HCT116 (cell line): ENCODE measurements around the gene DNAH5. TPM values are rescaled to one million over a fixed set of nuclear protein-coding genes. Genes with fewer than 3 reads are reported as not detected.

Experiments used
- ATAC-seq: fragments of 200-7000 bp; cut with Tn5 transposase; 2 replicates; pipeline ENCODE4 v1.9.1; 2020; ENCODE audit warnings: mild to moderate bottlenecking, moderate library complexity
- BruUV-seq: library from RNA; stranded (reverse); fragments of 400-500 nt; replicated peaks from 2 replicates; lab custom pipeline; 2021; lab: Mats Ljungman, UMichigan
- CTCF ChIA-PET: fragments of 300-600 bp; sonication (Branson Sonifier 250); formaldehyde crosslinking; loops from one replicate; lab custom pipeline; 2021; ENCODE audit warnings: antibody characterized with exemption; lab: Charles Lee
- POLR2A ChIA-PET: fragments of 300-600, 350-600 bp; sonication (Branson Sonifier 250); formaldehyde crosslinking; loops from one replicate; lab custom pipeline; 2021; ENCODE audit warnings: antibody characterized with exemption; lab: Charles Lee
- RAD21 ChIA-PET, 2 experiments: fragments of 300-600 bp; sonication (Branson Sonifier 250); formaldehyde crosslinking; loops; one replicate each; lab custom pipeline; 2023; ENCODE audit warnings: low total read pairs in 2 of 2; ENCODE audit not compliant: uncharacterized antibody in 2 of 2, unreplicated experiment in 2 of 2, low non-redundant PET in 1 of 2; lab: Charles Lee
- DNase-seq: peaks from one replicate; pipeline ENCODE4 v3.0.0-alpha.2; 2010; ENCODE audit warnings: low read depth, low spot score
- H2AFZ ChIP-seq: fragments of 200-600 bp; shearing (Covaris generic), sonication (generic); 2 replicates; pipeline ENCODE4 v1.6.1; 2017; ENCODE audit warnings: low read depth, mixed run types, mixed read lengths, antibody characterized with exemption, low read length; ENCODE audit not compliant: poor library complexity, severe bottlenecking
- H3K27ac ChIP-seq: 2 replicates; pipeline ENCODE4 v1.5.1; 2012; ENCODE audit warnings: low read depth, low read length
- H3K27me3 ChIP-seq: fragments of 200-600 bp; sonication (generic); 2 replicates; pipeline ENCODE4 v1.6.1; 2016; ENCODE audit warnings: mixed run types, low read length, mixed read lengths; ENCODE audit not compliant: insufficient read depth
- H3K36me3 ChIP-seq, 2 experiments: fragments of 200-500 bp in 1 of 2; fragments of 200-600 bp in 1 of 2; sonication (Bioruptor generic) in 1 of 2; sonication (generic) in 1 of 2; 2 replicates each; pipeline versions ENCODE4 v1.5.1 to v1.6.1; 2014 to 2016; ENCODE audit warnings: low read length in 2 of 2, inconsistent platforms in 1 of 2, mixed read lengths in 1 of 2, mixed run types in 1 of 2; ENCODE audit not compliant: insufficient read depth in 2 of 2, control insufficient read depth in 1 of 2
- H3K4me1 ChIP-seq, 2 experiments: fragments of 200-600 bp in 1 of 2; sonication (generic) in 1 of 2; 2 replicates each; pipeline versions ENCODE4 v1.5.1 to v1.6.1; 2012 to 2017; ENCODE audit warnings: low read length in 2 of 2, inconsistent platforms in 1 of 2, mild to moderate bottlenecking in 1 of 2, mixed read lengths in 1 of 2, mixed run types in 1 of 2, moderate library complexity in 1 of 2; ENCODE audit not compliant: insufficient read depth in 2 of 2, control insufficient read depth in 1 of 2
- H3K4me2 ChIP-seq: fragments of 200-600 bp; sonication (generic); 2 replicates; pipeline ENCODE4 v1.6.1; 2017; ENCODE audit warnings: mixed run types, low read length, mixed read lengths
- H3K4me3 ChIP-seq, 2 experiments: fragments of 200-600 bp in 1 of 2; sonication (generic) in 1 of 2; replicated peaks in 1 of 2; 2 replicates each; pipeline ENCODE4 v1.5.1; 2011 to 2016; ENCODE audit warnings: low read length in 2 of 2, control low read depth in 1 of 2, low read depth in 1 of 2, mild to moderate bottlenecking in 1 of 2, mixed read lengths in 1 of 2, mixed run types in 1 of 2
- H3K79me2 ChIP-seq: fragments of 200-600 bp; sonication (generic); 2 replicates; pipeline ENCODE4 v1.6.1; 2017; ENCODE audit warnings: mild to moderate bottlenecking, mixed run types, low read length, moderate library complexity, mixed read lengths; ENCODE audit not compliant: insufficient read depth
- H3K9ac ChIP-seq: fragments of 200-600 bp; sonication (generic); 2 replicates; pipeline ENCODE4 v1.6.1; 2016; ENCODE audit warnings: low read length, mixed read lengths
- H3K9me2 ChIP-seq: fragments of 200-600 bp; sonication (generic), shearing (Covaris generic); 2 replicates; pipeline ENCODE4 v1.6.1; 2017; ENCODE audit warnings: mixed run types, mild to moderate bottlenecking, moderate library complexity; ENCODE audit not compliant: insufficient read depth
- H3K9me3 ChIP-seq, 2 experiments: fragments of 200-500 bp in 1 of 2; fragments of 200-600 bp in 1 of 2; sonication (Bioruptor generic) in 1 of 2; sonication (generic) in 1 of 2; 2 replicates each; pipeline ENCODE4 v1.6.1; 2014 to 2017; ENCODE audit warnings: low read length in 2 of 2, mixed read lengths in 2 of 2, inconsistent platforms in 1 of 2, low read depth in 1 of 2, mild to moderate bottlenecking in 1 of 2, mixed run types in 1 of 2, moderate library complexity in 1 of 2; ENCODE audit not compliant: control insufficient read depth in 1 of 2, insufficient read depth in 1 of 2
- H4K20me1 ChIP-seq: fragments of 200-600 bp; sonication (generic), shearing (Covaris generic); 2 replicates; pipeline ENCODE4 v1.6.1; 2017; ENCODE audit warnings: mixed run types, mild to moderate bottlenecking, moderate library complexity; ENCODE audit not compliant: insufficient read depth
- EGR1 ChIP-seq: IDR thresholded peaks from 2 replicates; pipeline ENCODE4 v1.6.1; 2012; ENCODE audit warnings: low read depth
- ELF1 ChIP-seq: IDR thresholded peaks from 2 replicates; pipeline ENCODE4 v1.6.1; 2012; ENCODE audit warnings: low read depth, borderline replicate concordance
- EZH2 ChIP-seq: fragments of 200-600 bp; sonication (generic); IDR thresholded peaks from 2 replicates; pipeline ENCODE4 v1.6.1; 2017; ENCODE audit warnings: antibody characterized with exemption, mixed run types
- MAX ChIP-seq: IDR thresholded peaks from 2 replicates; pipeline ENCODE4 v1.6.1; 2012
- POLR2A ChIP-seq: IDR thresholded peaks from 2 replicates; pipeline ENCODE4 v1.7.0; 2011; ENCODE audit warnings: borderline replicate concordance; ENCODE audit not compliant: insufficient read depth, insufficient read length; ENCODE audit errors: extremely low read depth
- REST ChIP-seq: IDR thresholded peaks from 2 replicates; pipeline ENCODE4 v1.6.1; 2012; ENCODE audit warnings: low read depth
- ZNF274 ChIP-seq: fragments of 200-500 bp; sonication (Bioruptor generic); IDR thresholded peaks from 2 replicates; pipeline ENCODE4 v1.6.1; 2014; ENCODE audit warnings: mild to moderate bottlenecking, low read depth, low read length, inconsistent platforms
- intact Hi-C: fragments of 100-400 bp; cut with micrococcal nuclease; formaldehyde crosslinking; loops from 2 replicates; pipeline ENCODE4 v1.10.0; 2022
- total RNA-seq: library from RNA; stranded (reverse); gene quantifications from one replicate; pipeline ENCODE4 v1.2.1, GENCODE V29; 2021; ENCODE audit not compliant: unreplicated experiment

DNAH5 gene
- total RNA-seq, 1 experiment from 2014 or later = 0.37 TPM

GRCh38 chr5:13763719-13764118 lies 180.8 kb downstream of the DNAH5 start:
- POLR2A ChIA-PET = no interaction called here
- TF ChIP-seq EGR1 (no peak), EZH2 (no peak), MAX (no peak), REST (no peak), POLR2A (no peak), ELF1 (no peak), ZNF274 (no peak)
- TF ChIP-seq, all 23 proteins: peak for 0
- ATAC-seq = no peak
- H3K4me2 ChIP-seq = no peak overlapping the region
- H3K9ac ChIP-seq = no peak overlapping the region
- H3K9me2 ChIP-seq = no peaks in the 10 kb centered on the region
- RAD21 ChIA-PET = no interaction called here
- H2AFZ ChIP-seq = no peak overlapping the region
- no peak for DNase-seq
- H3K27me3 ChIP-seq = no peaks in the 10 kb centered on the region
- H3K4me1 ChIP-seq = no peaks in the 10 kb centered on the region
- H3K79me2 ChIP-seq = no peaks in the 10 kb centered on the region
- intact Hi-C loops = no loop called here
- BruUV-seq = no TSS peak
- H3K9me3 ChIP-seq = peaks cover 0 to 4% of the 10 kb centered on the region in 2 experiments; a peak in 1 of 4 replicates
- H3K36me3 ChIP-seq = no peaks in the 10 kb centered on the region
- CTCF ChIA-PET = no interaction called here
- no peaks in the 10 kb centered on the region for H4K20me1 ChIP-seq
- H3K4me3 ChIP-seq = no peak overlapping the region
- H3K27ac ChIP-seq = no peak overlapping the region
